BE2C (cell line): Measurements from ENCODE around the gene HDC.

Source experiments
- DNase-seq: peaks from one replicate; pipeline ENCODE4 v3.0.0-alpha.2; 2020
- H3K27me3 ChIP-seq: fragments of 250-450 bp; sonication (Bioruptor Pico); 2 replicates; pipeline ENCODE4 v1.5.1; 2020; ENCODE audit warnings: mild to moderate bottlenecking
- H3K36me3 ChIP-seq: fragments of 250-450 bp; sonication (Bioruptor Pico); 2 replicates; pipeline ENCODE4 v1.5.1; 2020; ENCODE audit warnings: mild to moderate bottlenecking
- H3K4me1 ChIP-seq: fragments of 250-450 bp; sonication (Bioruptor Pico); 2 replicates; pipeline ENCODE4 v1.5.1; 2020
- H3K4me3 ChIP-seq: 2 replicates; pipeline ENCODE4 v1.5.1; 2011; ENCODE audit warnings: low read depth, low read length
- H3K9me3 ChIP-seq: fragments of 250-450 bp; sonication (Bioruptor Pico); 2 replicates; pipeline ENCODE4 v1.5.1; 2020
- CTCF ChIP-seq: IDR thresholded peaks from 2 replicates; pipeline ENCODE4 v1.5.1; 2012; ENCODE audit warnings: mild to moderate bottlenecking, low read depth, low read length

Gene HDC

GRCh38 chr15:50277370-50277769 lies 11.8 kb upstream of the HDC start:
- Histone ChIP-seq H3K4me3 (no peak overlapping the region), H3K9me3 (no peaks in the 10 kb centered on the region), H3K27me3 (no peaks in the 10 kb centered on the region), H3K4me1 (no peaks in the 10 kb centered on the region), H3K36me3 (no peaks in the 10 kb centered on the region)
- no peak for DNase-seq
- no peak for TF ChIP-seq CTCF

- H3K4me1 ChIP-seq: no peaks in the 10 kb centered on the region
- no peak for TF ChIP-seq CTCF
Observed at GRCh38 chr15:50275908-50276307, 10.4 kb upstream of the HDC start.

GRCh38 chr15:50275091-50275490 lies 9.6 kb upstream of the HDC start:
- Histone ChIP-seq H3K9me3 (no peaks in the 10 kb centered on the region), H3K36me3 (no peaks in the 10 kb centered on the region), H3K4me3 (no peak overlapping the region), H3K4me1 (no peaks in the 10 kb centered on the region), H3K27me3 (no peaks in the 10 kb centered on the region)
- no peak for DNase-seq
- TF ChIP-seq CTCF: no peak

More at GRCh38 chr15:50275908-50276307, 10.4 kb upstream of the HDC start:
- Histone ChIP-seq H3K27me3 (no peaks in the 10 kb centered on the region), H3K36me3 (no peaks in the 10 kb centered on the region), H3K9me3 (no peaks in the 10 kb centered on the region), H3K4me3 (no peak overlapping the region)
- no peak for DNase-seq

GRCh38 chr15:50267577-50267976 lies 2.1 kb upstream of the HDC start:
- Histone ChIP-seq H3K4me3 (no peak overlapping the region), H3K9me3 (no peaks in the 10 kb centered on the region), H3K4me1 (no peaks in the 10 kb centered on the region), H3K27me3 (no peaks in the 10 kb centered on the region; the same call in 1 of the 2 replicates), H3K36me3 (no peaks in the 10 kb centered on the region)
- TF ChIP-seq CTCF: no peak
- DNase-seq: no peak

GRCh38 chr15:50262533-50262932 lies 3.0 kb downstream of the HDC start:
- no peaks in the 10 kb centered on the region for H3K9me3 ChIP-seq
- H3K27me3 ChIP-seq: no peaks in the 10 kb centered on the region; the same call in none of the 2 replicates
- TF ChIP-seq CTCF: no peak
- no peaks in the 10 kb centered on the region for H3K36me3 ChIP-seq
- H3K4me3 ChIP-seq: no peak overlapping the region
- DNase-seq: no peak
- no peaks in the 10 kb centered on the region for H3K4me1 ChIP-seq

GRCh38 chr15:50261981-50262380 lies 3.5 kb downstream of the HDC start:
- peak; percentile 22 for TF ChIP-seq CTCF
- H3K27me3 ChIP-seq: no peaks in the 10 kb centered on the region; the same call in none of the 2 replicates
- no peaks in the 10 kb centered on the region for H3K36me3 ChIP-seq
- H3K4me3 ChIP-seq: no peak overlapping the region
- no peaks in the 10 kb centered on the region for H3K4me1 ChIP-seq
- DNase-seq: no peak
- H3K9me3 ChIP-seq: no peaks in the 10 kb centered on the region
